ENCODE measurements around the gene SKA1.

SKA1 gene, protein sequence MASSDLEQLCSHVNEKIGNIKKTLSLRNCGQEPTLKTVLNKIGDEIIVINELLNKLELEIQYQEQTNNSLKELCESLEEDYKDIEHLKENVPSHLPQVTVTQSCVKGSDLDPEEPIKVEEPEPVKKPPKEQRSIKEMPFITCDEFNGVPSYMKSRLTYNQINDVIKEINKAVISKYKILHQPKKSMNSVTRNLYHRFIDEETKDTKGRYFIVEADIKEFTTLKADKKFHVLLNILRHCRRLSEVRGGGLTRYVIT

GRCh38 chr18:50374753-50375391, at the start of gene SKA1:
SKA1 (plus strand) TSS chr18:50375046; CDS start chr18:50375831, 785 bp downstream.
- DNase-seq = peak; percentile 75

DNA sequence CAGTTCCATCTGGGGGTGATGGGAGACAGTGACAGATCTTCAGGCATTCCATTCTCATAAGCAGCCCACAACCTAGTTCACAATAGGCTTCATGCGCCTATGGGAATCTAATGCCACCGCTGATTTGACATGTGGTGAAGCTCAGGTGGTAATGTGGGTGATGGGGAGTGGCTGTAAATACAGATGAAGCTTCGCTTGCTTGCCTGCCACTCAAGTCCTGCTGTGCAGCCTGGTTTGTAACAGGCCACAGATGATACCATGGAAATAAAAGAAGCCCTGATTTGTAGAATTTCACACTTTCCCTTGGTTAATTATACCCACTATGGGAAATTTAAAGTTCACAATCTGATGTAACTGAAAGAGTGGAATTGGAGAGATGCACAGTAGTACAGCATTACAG, 46.9 kb upstream of the SKA1 start:
- no peak for DNase-seq

- DNase-seq = no peak
Observed at GRCh38 chr18:50330176-50330575, 44.7 kb upstream of the SKA1 start.

GRCh38 chr18:50331691-50332090, 43.2 kb upstream of the SKA1 start:
- DNase-seq = no peak

GRCh38 chr18:50334546-50335152, 40.2 kb upstream of the SKA1 start:
- DNase-seq = no peak

- DNase-seq = no peak
Observed at GRCh38 chr18:50338122-50338521, 36.7 kb upstream of the SKA1 start.

DNA sequence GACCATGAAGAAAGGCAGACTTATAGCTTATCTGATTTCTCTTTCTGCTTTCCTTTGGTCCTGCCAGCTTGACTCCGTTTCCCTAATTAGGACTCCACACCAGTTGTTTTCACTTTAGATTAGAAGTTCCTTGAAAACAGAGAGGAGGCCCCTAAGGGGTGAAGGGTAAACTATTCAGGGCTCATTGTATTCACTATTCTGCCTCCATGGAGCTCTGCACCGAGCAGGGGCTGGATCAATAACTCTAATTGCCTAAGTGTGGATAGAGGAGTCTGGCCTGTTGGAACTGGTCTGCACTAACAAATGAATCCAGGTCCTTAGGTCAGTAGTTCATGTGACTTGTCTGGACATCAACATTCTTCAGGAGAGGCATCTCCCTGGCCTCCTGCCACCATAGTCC, 36.1 kb upstream of the SKA1 start:
- no peak for DNase-seq

DNA sequence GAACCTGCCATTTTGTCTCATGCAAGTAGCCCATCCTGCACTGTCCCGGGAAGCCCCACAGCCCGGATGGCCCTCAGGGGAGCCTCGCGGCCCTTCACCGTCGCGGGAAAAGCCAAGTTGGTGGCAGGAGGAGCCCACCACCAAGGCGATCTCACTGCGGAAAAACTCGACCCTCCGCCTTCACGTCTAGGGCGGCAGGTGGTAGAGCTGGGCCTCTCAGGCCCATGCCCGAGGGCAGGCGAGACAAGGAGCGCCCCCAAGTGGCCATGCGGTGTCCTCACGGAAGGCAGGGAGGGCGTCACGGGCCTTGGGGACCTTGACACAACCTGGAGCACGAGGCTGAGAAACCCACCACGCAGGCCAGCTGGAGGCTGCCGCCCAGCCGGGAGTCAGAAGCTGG, 34.8 kb upstream of the SKA1 start:
- no peak for DNase-seq

DNA sequence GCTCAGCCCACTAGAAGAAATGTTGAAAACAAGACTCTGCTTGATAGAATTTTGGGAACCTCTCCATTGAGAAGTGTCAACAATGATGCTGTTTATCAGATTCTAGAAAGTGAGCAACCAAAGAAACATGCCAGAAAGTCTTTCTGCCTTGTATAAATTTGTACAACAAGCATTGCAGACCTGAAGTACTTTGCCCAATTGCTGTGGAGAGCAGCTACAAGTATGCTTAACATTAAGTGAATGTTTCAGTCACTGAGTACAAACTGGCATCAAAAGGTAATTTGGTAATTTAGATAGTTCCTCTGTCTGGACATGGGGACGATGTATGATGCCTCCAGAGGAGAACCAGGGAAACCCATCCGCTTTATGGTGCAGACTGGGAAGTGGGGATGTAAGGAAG, 33.4 kb upstream of the SKA1 start:
- DNase-seq = no peak

GRCh38 chr18:50350699-50351098, 24.1 kb upstream of the SKA1 start:
- DNase-seq = no peak

GRCh38 chr18:50356036-50356945, 18.6 kb upstream of the SKA1 start:
- DNase-seq = no peak

- no peak for DNase-seq
Observed at GRCh38 chr18:50358844-50359243, 16.0 kb upstream of the SKA1 start.

GRCh38 chr18:50359806-50360205, 15.0 kb upstream of the SKA1 start:
- no peak for DNase-seq

DNA sequence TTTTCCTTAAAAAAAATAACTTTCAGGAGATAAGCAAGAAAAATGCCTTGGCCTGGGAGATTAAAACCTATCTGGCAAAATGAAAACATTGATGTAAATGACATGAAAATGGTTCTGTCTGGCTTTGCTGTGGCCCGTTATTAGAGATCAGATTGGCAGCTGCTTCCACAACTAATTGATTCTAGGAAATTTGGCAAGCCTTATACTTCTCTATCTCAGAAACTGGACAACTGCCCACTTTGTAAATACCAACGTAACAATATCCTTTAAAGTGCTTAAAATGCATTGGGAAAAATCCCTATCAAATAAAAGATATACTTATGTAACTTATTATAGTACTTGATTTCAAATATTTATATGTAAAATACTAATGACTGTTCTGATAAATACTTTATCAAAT, 14.2 kb upstream of the SKA1 start:
- DNase-seq = no peak

- DNase-seq = no peak
Observed at GRCh38 chr18:50369672-50370071, 5.2 kb upstream of the SKA1 start.

- no peak for DNase-seq
Observed at GRCh38 chr18:50372743-50373142, 2.1 kb upstream of the SKA1 start.

GRCh38 chr18:50373561-50374219, 1.2 kb upstream of the SKA1 start:
- DNase-seq = no peak

- no peak for DNase-seq
Observed at GRCh38 chr18:50374220-50374752, 560 bp upstream of the SKA1 start.

- DNase-seq = no peak
Observed at GRCh38 chr18:50377061-50377798, 2.4 kb downstream of the SKA1 start.

- no peak for DNase-seq
Observed at GRCh38 chr18:50388988-50389387, 14.1 kb downstream of the SKA1 start.

GRCh38 chr18:50393802-50394201, 19.0 kb downstream of the SKA1 start:
- DNase-seq = no peak

DNA sequence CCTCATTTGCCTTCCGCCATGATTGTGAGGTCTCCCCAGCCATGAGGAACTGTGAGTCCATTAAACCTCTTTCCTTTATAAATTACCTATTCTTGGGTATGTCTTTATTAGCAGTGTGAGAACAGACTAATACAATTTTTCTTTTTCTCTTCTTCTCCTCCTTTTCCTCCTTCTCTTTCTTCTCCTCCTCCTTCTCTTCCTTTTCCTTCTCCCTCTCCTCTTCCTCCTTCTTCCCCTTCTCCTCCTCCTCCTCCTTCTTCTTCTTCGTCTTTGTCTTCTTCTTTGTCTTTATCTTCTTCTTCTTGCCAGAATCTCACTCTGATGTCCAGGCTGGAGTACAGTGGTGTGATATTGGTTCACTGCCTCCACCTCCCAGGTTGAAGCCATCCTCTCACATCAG, 20.2 kb downstream of the SKA1 start:
- DNase-seq = no peak

All from NCI-H1436 treated with DMSO at 0.1 percent for 48 hours (cell line).